ENCODE measurements around the gene LRRC56.

- TF ChIP-seq ZNF703 (CRISPR knock-in tag; IDR thresholded peaks at IDR 0.05; ENCODE audit: borderline replicate concordance) (no peak), ZSCAN22 (CRISPR knock-in tag; IDR thresholded peaks at IDR 0.05) (no peak), POLR2A (IDR thresholded peaks at IDR 0.05; ENCODE audit: insufficient read depth in 1 of 2, low read depth in 2 of 2, low read length in 2 of 2) (no peak), MAFK (conservative IDR thresholded peaks at IDR 0.05 in 1 of 2, IDR thresholded peaks at IDR 0.05 in 1 of 2; ENCODE audit: low read length in 2 of 2) (no peak), EZH2 (conservative IDR thresholded peaks at IDR 0.05; ENCODE audit: low read depth, low read length) (no peak), EP300 (IDR thresholded peaks at IDR 0.05; ENCODE audit: low read depth in 2 of 2, low read length in 2 of 2) (no peak), EP300 (CRISPR knock-in tag; IDR thresholded peaks at IDR 0.05; ENCODE audit: borderline replicate concordance) (no peak)
Observed at GRCh38 chr11:487571-488021, 49.7 kb upstream of the LRRC56 start.
